ENCODE results near the gene AKAP6.

AKAP6 gene

GRCh38 chr14:32481707-32482106 lies 152.6 kb downstream of the AKAP6 start:
- DNase-seq (ENCODE audit: low spot score): no peak

- DNase-seq (ENCODE audit: low spot score): no peak
Measured at GRCh38 chr14:32491416-32492016, 162.4 kb downstream of the AKAP6 start.

DNA sequence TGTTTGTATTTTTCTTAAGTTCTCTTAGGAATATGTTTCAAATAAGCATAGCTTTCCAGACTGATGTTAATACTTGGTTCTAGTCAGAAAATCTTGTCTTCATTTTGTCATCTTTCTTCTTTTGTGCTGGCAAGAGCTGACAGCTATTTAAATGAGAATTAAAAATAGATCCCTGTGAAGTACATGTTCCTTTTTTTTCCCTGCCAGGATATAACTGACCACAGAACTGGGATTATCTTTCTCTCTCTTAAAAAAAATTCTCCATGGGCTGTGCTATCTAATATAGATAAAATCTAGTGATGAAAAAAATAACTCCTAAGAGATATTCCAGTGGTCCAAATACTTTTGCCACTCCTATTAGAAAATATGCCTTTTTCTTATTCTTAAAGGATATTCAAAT lies 163.4 kb downstream of the AKAP6 start:
- no peak for DNase-seq (ENCODE audit: low spot score)

- DNase-seq (ENCODE audit: low spot score): no peak
Measured at GRCh38 chr14:32494609-32495434, 165.7 kb downstream of the AKAP6 start.

DNA sequence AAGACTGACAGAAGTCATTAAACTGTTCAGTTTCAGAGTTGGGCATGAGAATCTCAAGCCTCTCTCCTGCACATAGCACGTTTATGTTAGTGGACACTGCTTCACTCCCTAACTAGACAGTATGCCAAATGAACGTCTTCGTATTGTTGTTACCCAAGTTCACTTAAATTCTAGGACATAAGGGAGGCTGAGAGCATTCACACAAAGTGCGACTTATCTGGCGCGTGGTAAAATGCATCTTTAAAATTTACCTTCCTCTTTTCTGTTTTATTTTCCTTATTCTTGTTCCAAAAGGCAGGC lies 166.3 kb downstream of the AKAP6 start:
- DNase-seq (ENCODE audit: low spot score): no peak

DNA sequence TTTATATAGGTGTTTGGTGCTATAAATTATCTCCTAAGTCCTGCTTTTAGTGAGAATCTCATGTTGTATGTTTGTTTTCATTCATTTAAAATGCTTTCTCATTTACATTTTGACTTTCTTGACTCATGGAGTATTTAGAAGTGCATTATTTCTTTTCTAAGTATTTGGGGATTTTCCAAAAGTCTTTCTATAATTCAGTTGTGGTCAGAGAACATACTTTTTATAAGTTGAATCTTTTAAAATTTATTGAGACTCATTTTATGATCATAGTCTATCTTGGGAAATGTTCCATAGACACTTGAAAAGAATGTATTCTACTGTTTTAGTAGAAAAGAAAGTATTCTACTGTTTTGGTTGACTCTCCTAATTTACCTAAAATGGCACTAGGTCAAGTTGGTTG lies 168.2 kb downstream of the AKAP6 start:
- no peak for DNase-seq (ENCODE audit: low spot score)

DNA sequence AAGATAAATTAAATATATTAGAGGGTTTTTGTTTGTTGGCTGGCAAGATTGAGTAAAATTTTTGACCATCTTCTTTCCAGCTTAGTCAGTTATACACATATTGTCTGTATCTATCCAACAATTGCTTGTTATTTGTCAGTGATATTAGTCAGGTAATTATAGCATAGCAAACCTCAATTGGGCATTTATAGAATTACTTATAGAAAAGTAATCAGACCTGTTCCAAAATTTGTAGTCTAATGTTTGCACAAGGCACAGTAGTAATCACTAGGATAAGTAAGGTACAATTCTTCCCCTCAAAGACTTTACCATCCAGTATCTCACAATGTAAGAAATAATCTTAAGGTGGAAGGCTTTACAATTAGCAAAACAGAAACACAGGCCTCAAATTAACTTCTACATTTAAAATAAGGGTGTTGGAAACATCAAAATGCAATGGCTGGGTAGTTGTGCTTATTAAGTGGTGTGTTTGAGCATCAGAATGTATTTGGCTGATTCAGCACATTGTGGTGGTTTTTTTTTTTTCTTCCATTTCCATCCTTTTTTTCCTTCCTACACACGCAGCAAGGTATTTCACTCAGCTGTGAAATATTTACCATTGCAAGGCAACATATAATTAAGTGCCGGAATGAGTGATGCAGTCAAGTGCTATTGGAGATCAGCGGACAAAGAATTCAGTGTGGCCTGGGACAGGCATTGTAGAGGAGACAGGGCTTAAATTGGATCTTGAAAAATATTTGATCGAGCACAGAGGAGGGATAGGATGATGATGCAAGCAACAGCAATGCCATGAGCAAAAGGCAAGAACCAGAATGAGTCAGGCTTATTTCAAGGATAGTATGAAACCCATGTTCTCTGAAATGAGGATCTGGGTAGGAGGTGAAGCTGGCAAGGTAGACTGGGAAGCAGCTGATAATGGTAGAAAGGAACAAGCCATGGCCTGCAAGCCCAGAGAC lies 178.2 kb downstream of the AKAP6 start:
- DNase-seq (ENCODE audit: low spot score): peak; percentile 33

DNA sequence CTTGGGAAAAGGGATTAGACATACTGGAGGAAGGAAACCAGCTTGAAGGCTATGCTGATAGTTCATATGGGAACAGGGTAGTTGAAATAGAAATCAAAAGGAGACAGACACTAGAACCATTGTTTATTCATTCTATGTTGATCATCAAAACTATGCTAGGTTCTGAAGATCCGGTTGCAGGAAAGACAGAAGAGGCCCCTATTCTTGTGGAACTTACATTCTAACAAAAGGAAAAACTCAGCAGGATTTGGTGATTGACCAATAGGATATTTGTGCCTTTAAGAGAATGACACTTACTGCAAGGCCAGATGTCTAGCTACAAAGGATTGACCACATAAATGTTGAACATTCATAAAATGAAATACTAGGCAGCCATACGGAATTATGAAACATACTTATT lies 179.2 kb downstream of the AKAP6 start:
- DNase-seq (ENCODE audit: low spot score): no peak

- no peak for DNase-seq (ENCODE audit: low spot score)
Measured at GRCh38 chr14:32509632-32510187, 180.6 kb downstream of the AKAP6 start.

DNA sequence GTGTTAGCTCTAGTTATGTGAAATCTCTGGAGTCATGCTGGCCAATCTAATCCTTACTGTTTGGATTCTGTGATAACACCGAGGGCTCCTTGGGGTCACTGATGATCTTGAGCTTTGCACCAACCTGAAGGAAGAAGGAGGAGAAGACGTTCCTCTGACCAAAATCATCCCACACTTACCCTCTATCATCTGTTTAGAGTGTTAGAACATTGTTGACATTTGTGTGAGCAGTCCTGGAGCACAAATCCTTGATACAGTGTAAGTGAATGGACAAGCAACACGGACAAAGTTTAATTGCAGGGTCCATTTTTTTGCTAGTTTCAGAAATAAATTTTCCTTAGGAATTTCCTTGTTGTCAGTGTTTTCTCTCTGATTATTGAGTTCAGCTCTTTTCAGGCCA lies 181.7 kb downstream of the AKAP6 start:
- DNase-seq (ENCODE audit: low spot score): no peak

DNA sequence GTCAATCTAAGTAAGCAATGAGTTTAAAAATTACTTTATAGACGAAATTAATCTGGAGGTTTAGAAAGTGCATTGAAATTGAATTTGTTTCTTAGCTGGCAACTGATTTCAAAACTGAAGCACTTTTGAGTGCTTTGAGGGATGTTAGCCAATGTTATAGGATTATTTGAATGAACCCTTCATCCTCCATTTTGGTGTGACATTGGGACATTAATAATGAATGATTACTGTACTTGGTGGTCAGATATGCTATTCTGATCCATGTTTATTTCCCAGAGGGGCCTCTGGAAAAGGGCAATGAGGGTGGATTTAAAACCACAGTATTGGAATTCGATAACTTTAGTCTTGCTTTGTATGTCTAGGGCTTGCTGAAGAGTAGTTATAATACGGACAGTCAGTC lies 183.2 kb downstream of the AKAP6 start:
- DNase-seq (ENCODE audit: low spot score): no peak

- no peak for DNase-seq (ENCODE audit: low spot score)
Measured at GRCh38 chr14:32512813-32513212, 183.7 kb downstream of the AKAP6 start.

DNA sequence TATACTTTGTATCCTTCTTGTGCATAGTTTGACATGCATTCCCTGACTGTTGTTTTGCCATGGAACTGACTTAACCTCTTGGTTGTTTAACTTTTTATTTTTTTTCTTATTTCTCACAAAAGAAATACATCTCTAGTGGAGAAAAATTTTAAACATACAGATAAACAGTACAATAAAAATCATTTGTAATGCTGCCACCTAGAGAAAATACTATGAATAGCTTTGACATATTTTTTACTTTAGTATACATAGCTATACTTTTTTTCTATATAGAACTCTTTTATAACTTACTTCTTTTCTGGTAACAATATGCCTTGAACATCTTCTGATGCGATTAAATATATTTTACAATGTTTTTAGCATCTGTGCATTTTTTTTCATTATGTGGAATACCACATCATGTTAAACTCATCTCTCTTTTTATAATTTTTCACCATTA lies 184.5 kb downstream of the AKAP6 start:
- no peak for DNase-seq (ENCODE audit: low spot score)

GRCh38 chr14:32514236-32514635 lies 185.1 kb downstream of the AKAP6 start:
- no peak for DNase-seq (ENCODE audit: low spot score)

DNA sequence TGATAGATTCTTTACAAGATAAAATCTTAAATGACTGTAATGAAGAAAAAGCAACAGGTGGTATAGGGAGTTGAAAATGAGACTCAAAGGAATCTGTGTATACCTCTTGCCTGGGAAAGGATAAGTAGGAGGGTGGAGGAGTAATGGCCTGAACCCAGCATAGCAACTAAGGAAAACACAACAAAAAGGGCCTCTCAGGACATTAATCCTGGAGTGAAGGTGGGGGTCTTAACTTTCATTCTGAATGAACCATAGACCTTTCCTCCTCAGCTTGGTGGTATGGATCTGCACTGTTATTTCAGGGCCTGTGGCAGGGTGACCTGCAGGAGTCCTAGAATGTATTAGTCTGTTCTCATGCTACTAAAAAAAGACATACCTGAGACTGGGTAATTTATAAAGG lies 185.6 kb downstream of the AKAP6 start:
- DNase-seq (ENCODE audit: low spot score): no peak

GRCh38 chr14:32524609-32525375 lies 195.7 kb downstream of the AKAP6 start:
- DNase-seq (ENCODE audit: low spot score): no peak

DNA sequence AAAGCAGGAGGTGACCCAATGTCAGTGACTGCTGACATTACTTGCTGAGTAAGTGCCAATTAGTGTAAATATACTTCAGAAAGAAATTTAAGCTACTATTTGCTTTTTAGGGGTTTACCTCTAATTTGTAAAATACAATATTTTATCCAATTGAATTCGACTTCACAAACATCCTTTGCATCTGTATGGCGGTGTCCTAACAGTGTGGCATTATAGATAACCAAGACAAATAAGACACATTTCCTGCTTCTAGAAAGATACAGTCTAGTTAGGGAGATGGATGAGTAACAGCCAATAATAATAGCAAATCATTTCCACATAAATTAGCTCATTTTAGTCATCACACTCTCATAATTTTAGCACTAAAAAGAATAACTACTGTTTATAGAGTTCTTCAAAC lies 196.5 kb downstream of the AKAP6 start:
- DNase-seq (ENCODE audit: low spot score): no peak

DNA sequence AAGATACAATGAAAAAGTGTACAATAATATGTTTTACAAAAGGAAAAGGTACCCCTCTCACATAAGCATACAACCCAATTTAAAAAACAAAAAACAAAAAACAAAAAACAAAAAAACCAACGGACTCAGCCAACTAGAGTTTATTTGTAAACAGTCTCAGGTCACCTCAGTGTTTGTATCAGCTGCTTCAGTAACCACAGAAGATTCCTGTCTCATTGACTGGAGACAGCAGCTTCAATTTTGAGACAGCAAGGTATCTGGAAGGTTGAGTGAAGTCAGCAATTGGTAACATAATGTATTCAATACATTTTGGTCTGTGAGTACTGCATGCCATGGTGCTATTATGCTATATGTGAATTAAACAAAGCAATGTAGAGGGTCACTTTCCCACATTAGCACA lies 201.7 kb downstream of the AKAP6 start:
- no peak for DNase-seq (ENCODE audit: low spot score)

DNA sequence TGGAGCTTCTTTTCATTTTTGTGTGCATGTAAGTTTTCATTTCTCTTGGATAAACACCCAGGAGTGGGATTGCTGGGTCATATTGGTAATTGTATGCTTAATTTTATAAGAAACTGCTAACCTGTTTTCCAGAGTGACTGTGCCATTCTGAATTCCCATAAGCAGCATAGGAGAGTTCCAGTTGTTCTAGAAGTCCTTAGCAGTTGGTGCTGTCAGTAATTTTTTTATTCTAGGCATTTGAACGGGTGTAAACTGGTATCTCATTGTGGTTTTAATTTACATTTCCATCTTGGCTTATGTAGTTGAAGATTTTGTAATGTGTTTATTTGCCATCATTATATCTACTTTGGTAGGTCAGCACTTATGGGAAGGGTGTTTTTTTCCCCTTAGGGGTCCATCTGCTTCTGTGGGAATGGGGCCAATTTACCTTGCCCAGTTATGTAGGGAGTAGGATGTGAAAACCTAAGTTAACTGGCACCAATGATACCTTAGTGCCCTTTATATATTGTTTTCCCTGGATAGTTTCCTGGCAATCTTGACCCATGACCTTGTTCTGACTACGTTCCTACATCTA lies 202.9 kb downstream of the AKAP6 start:
- no peak for DNase-seq (ENCODE audit: low spot score)

DNA sequence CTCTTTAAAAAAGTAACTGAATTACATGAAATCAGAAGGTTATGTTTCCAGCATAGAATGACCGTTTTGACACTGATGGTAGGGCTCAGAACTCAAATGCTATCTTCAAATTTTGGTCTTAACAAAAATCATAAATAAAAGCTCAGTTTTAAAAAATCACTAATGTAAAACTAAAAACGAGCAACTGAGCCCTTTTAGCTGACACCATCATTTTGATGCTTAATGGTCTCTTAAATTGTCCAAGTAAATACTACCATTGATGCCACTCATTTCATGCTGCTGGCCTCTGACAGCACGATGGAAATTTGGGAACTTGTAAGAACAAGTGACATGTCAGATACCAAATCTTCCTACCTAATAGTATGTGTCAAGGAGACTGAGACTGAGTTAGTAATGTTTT lies 205.0 kb downstream of the AKAP6 start:
- DNase-seq (ENCODE audit: low spot score): no peak

DNA sequence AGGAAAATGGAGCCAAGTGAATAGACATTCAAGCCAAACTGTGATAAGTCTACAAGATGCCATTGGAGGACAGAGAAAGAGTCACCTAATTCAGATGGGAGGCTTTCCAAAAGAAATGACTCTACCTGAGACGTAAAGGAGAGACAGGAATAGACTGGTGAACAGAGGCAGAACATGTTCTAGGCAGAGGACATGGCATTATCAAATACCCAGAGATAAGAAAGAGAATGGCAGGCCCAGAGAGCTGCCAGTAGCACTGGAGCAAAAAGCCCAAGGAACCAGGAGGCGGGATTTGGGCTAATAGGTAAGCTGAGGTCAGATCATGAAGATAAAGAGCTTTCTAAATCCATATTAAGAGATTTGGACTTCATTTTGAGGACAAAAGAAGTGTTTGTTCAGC lies 207.1 kb downstream of the AKAP6 start:
- no peak for DNase-seq (ENCODE audit: low spot score)

All from RKO (cell line).